Measurements from ENCODE around the gene PPP5C. TPM values are rescaled to one million over a fixed set of nuclear protein-coding genes. Genes with fewer than 3 reads are reported as not detected.
A peak's percentile ranks its signal among the peaks of the same experiment; 100 is the strongest.

PPP5C gene
- total and polyA plus RNA-seq, 9 of the 15 experiments (the other 6 are each of a cell fraction or from before 2014, with no cell fraction given) = 1.9 to 166 (median 108) TPM

DNA sequence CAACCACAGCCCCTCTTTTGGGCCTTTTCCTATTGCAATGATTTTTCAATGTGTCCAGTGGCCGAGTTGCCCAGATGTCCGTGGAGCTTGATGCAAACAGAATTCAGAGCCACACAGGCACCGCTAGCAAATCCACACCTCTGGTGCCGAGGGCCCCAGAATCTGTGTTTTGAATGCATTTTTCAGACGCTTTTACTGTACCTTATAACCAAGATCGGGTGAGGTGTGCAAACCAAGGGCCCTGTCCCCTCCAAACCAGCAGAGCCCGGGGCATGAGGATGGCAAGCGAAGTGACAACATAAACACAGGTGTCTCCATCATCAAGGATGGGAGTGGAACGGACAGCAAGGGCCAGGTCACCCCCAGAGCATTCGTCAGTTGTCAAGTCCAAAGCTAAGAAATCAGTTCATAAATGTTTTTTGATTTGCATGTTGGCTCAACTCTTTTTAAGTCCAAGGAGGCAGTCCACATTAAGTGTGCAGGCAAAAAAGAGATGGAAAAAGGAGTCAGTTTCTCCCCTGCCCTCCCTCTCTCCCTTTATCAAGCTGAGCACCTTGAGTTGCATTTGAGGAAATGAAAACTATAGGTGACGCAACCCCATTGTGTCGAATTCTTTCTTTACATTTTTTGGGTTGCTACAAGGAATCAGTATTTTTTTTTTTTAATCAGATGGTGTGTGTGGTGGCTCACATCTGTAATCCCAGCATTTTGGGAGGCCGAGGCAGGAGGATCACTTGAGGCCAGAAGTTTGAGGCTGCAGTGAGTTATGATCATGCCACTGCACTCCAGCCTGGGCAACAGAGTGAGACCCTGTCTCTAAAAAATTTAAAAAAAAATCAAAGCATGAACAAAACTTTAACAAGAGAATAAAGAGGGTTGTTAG lies 63.6 kb downstream of the PPP5C start (continued):
- TF ChIP-seq, protein P1, sequence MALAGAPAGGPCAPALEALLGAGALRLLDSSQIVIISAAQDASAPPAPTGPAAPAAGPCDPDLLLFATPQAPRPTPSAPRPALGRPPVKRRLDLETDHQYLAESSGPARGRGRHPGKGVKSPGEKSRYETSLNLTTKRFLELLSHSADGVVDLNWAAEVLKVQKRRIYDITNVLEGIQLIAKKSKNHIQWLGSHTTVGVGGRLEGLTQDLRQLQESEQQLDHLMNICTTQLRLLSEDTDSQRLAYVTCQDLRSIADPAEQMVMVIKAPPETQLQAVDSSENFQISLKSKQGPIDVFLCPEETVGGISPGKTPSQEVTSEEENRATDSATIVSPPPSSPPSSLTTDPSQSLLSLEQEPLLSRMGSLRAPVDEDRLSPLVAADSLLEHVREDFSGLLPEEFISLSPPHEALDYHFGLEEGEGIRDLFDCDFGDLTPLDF (CRISPR knock-in tag; IDR thresholded peaks at IDR 0.05) = no peak

DNA sequence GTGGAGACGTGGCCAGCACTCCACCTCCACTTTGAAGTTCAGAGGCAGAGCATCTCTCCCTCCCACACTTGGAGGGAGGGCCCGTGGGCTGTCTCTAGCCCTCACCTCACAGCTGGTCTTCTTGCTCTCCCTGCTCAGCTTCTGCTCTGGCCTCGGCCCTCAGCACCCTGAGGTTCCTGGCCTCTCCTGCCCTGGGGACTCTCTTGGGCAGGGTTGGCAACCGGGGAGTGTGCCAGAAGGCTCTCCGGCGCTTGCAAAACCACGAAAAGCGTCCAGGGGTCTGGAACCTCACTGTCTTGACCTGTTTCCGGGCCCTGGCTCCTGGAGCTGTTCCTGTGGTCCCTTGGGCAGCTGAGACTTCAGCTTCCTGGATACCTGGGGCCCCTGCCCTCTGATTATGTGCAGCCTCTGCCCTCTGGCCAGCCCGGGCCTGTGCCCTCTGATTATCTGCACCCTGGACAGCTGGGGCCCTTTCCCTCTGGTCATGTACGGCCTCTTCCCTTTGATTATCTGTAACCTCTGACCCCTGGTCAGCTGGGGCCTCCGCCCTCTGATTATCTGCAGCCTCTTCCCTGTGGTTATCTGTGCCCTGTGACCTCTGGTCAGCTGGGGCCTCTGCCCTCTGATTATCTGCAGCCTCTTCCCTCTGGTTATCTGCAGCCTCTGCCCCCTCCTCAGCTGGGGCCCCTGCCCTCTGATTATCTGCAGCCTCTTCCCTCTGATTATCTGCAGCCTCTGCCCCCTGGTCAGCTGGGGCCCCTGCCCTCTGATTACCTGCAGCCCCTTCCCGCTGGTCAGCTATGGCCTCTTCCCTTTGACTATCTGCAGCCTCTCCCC lies 64.4 kb downstream of the PPP5C start:
- Histone ChIP-seq H2AFZ (ENCODE audit: low read depth, low read length) (no peak overlapping the region), H4K20me1 (replicated peaks; ENCODE audit: control insufficient read depth, insufficient read depth, low read length) (peaks cover 18% of the 10 kb centered on the region; the same call in 1 of the 2 replicates), H3K9me1 (ENCODE audit: control insufficient read depth, insufficient read depth, low read length) (peaks cover 4% of the 10 kb centered on the region), H3K4me2 (ENCODE audit: insufficient read depth, low read length) (peak overlapping the region; percentile 91), H3K9ac (ENCODE audit: insufficient read depth in 1 of 2, low read depth in 2 of 2, low read length in 2 of 2) (peak overlapping the region; percentile 91 to 97; a peak in 3 of 4 replicates), H3K27ac (ENCODE audit: extremely low read depth, low read depth, low read length) (no peak overlapping the region), H3K9me3 (replicated peaks; ENCODE audit: control insufficient read depth, insufficient read depth, low read depth, low read length) (peaks cover 5% of the 10 kb centered on the region), H3K4me3 (peak overlapping the region; percentile 63), H3K27me3 (ENCODE audit: control insufficient read depth in 2 of 2, insufficient read depth in 2 of 2, low read length in 2 of 2) (no peaks in the 10 kb centered on the region), H3K4me1 (replicated peaks in 1 of 2; ENCODE audit: control insufficient read depth in 2 of 2, insufficient read depth in 2 of 2, low read length in 2 of 2) (peaks cover 30 to 62% of the 10 kb centered on the region in 2 experiments), H3K36me3 (ENCODE audit: control insufficient read depth, insufficient read depth, low read length) (peaks cover 18% of the 10 kb centered on the region), H3K79me2 (ENCODE audit: control insufficient read depth, insufficient read depth, low read length) (peaks cover 40% of the 10 kb centered on the region)
- WGBS (ENCODE audit: insufficient coverage, low coverage, missing lambda C conversion rate) = 72% methylated on average over 12 of the region's 13 CpGs
- CTCF ChIA-PET (ENCODE audit: low intra/inter-chr PET ratio) = interaction anchor here (0.7 kb wide), 1 partner anchor 70 kb away, joined by 3 read pairs; no protein-coding TSS in a partner anchor
- intact Hi-C loops (cut with micrococcal nuclease) (no loop called here), in situ Hi-C loops (cut with MboI) (no loop called here)
- POLR2A ChIA-PET = interaction anchor here (0.6 to 1.2 kb wide), 5 partner anchors 14 to 524 kb away, joined by 3 to 4 read pairs (median 3); no protein-coding TSS in a partner anchor
- DNase-seq (ENCODE audit: extremely low read depth in 1 of 4, low spot score in 3 of 4) (peak in 1 of 4 experiments; percentile 63), FAIRE-seq (no peak), ATAC-seq (no peak)
- no TSS peak for BruUV-seq (replicated peaks)
- TF ChIP-seq ZZZ3 (IDR thresholded peaks at IDR 0.05) (no peak), CREM (IDR thresholded peaks at IDR 0.05; ENCODE audit: low read depth) (0 out of 2 replicates have a peak, but pooled peaks have one; percentile 16), ARID1B (IDR thresholded peaks at IDR 0.05) (peak; percentile 61), MTA2 (IDR thresholded peaks at IDR 0.05; ENCODE audit: low read depth) (0 out of 2 replicates have a peak, but pooled peaks have one; percentile 23), MAFK (IDR thresholded peaks at IDR 0.05; ENCODE audit: low read length) (no peak), NCOR1 (IDR thresholded peaks at IDR 0.05) (peak; percentile 69), HDAC1 (IDR thresholded peaks at IDR 0.05) (peak in 1 of 2 experiments; percentile 17; a peak in 1 of 4 replicates), BCOR (IDR thresholded peaks at IDR 0.05) (no peak), TBL1XR1 (IDR thresholded peaks at IDR 0.05; ENCODE audit: low read length in 2 of 2) (0 out of 4 replicates have a peak, but pooled peaks of 1 of the 2 experiments have one; percentile 17), RUNX1 (IDR thresholded peaks at IDR 0.05; ENCODE audit: low read depth) (no peak)
- TF ChIP-seq, protein P2, sequence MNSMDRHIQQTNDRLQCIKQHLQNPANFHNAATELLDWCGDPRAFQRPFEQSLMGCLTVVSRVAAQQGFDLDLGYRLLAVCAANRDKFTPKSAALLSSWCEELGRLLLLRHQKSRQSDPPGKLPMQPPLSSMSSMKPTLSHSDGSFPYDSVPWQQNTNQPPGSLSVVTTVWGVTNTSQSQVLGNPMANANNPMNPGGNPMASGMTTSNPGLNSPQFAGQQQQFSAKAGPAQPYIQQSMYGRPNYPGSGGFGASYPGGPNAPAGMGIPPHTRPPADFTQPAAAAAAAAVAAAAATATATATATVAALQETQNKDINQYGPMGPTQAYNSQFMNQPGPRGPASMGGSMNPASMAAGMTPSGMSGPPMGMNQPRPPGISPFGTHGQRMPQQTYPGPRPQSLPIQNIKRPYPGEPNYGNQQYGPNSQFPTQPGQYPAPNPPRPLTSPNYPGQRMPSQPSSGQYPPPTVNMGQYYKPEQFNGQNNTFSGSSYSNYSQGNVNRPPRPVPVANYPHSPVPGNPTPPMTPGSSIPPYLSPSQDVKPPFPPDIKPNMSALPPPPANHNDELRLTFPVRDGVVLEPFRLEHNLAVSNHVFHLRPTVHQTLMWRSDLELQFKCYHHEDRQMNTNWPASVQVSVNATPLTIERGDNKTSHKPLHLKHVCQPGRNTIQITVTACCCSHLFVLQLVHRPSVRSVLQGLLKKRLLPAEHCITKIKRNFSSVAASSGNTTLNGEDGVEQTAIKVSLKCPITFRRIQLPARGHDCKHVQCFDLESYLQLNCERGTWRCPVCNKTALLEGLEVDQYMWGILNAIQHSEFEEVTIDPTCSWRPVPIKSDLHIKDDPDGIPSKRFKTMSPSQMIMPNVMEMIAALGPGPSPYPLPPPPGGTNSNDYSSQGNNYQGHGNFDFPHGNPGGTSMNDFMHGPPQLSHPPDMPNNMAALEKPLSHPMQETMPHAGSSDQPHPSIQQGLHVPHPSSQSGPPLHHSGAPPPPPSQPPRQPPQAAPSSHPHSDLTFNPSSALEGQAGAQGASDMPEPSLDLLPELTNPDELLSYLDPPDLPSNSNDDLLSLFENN (IDR thresholded peaks at IDR 0.05; ENCODE audit: low read depth in 2 of 2, low read length in 2 of 2) = peak in 1 of 2 experiments; percentile 52; a peak in 1 of 4 replicates
- TF ChIP-seq, protein P3, sequence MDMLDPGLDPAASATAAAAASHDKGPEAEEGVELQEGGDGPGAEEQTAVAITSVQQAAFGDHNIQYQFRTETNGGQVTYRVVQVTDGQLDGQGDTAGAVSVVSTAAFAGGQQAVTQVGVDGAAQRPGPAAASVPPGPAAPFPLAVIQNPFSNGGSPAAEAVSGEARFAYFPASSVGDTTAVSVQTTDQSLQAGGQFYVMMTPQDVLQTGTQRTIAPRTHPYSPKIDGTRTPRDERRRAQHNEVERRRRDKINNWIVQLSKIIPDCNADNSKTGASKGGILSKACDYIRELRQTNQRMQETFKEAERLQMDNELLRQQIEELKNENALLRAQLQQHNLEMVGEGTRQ (CRISPR knock-in tag; IDR thresholded peaks at IDR 0.05) = peak; percentile 32
